Brain microvascular endothelial cell (primary cell): ENCODE data around the gene CRIP3.

ENCODE experiments used
- DNase-seq: peaks from one replicate; pipeline ENCODE4 v3.0.0-alpha.2; 2020
- H3K27ac ChIP-seq: fragments of 250-450 bp; sonication (Bioruptor Pico); 2 replicates; pipeline ENCODE4 v1.5.1; 2020; ENCODE audit warnings: mild to moderate bottlenecking, moderate library complexity
- H3K27me3 ChIP-seq: fragments of 250-450 bp; sonication (Bioruptor Pico); replicated peaks from 2 replicates; pipeline ENCODE4 v1.5.1; 2020; ENCODE audit warnings: mild to moderate bottlenecking
- H3K36me3 ChIP-seq: fragments of 250-450 bp; sonication (Bioruptor Pico); replicated peaks from 2 replicates; pipeline ENCODE4 v1.5.1; 2020; ENCODE audit warnings: mild to moderate bottlenecking
- H3K4me3 ChIP-seq: 2 replicates; pipeline ENCODE4 v1.5.1; 2011; ENCODE audit warnings: low read depth, mild to moderate bottlenecking, control low read depth, low read length, moderate library complexity
- in situ Hi-C: cut with HindIII; loops from 2 replicates; pipeline ENCODE4 v1.10.0; 2017; ENCODE audit warnings: low sequenced_read_pairs, low pct_ligation_motif_present
- TF ChIP-seq, protein P1 (sequence below): IDR thresholded peaks from 2 replicates; pipeline ENCODE4 v1.5.1; 2011; ENCODE audit warnings: low read depth, mild to moderate bottlenecking, moderate library complexity, low read length, control low read depth, inconsistent platforms; ENCODE audit errors: missing control alignments

CRIP3 gene

GRCh38 chr6:43287717-43288679 lies 20.6 kb downstream of the CRIP3 start:
- TF ChIP-seq, protein P1, sequence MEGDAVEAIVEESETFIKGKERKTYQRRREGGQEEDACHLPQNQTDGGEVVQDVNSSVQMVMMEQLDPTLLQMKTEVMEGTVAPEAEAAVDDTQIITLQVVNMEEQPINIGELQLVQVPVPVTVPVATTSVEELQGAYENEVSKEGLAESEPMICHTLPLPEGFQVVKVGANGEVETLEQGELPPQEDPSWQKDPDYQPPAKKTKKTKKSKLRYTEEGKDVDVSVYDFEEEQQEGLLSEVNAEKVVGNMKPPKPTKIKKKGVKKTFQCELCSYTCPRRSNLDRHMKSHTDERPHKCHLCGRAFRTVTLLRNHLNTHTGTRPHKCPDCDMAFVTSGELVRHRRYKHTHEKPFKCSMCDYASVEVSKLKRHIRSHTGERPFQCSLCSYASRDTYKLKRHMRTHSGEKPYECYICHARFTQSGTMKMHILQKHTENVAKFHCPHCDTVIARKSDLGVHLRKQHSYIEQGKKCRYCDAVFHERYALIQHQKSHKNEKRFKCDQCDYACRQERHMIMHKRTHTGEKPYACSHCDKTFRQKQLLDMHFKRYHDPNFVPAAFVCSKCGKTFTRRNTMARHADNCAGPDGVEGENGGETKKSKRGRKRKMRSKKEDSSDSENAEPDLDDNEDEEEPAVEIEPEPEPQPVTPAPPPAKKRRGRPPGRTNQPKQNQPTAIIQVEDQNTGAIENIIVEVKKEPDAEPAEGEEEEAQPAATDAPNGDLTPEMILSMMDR = no peak
- Histone ChIP-seq H3K27me3 (peaks cover 10% of the 10 kb centered on the region), H3K36me3 (no peaks in the 10 kb centered on the region), H3K27ac (no peak overlapping the region), H3K4me3 (no peak overlapping the region)
- DNase-seq = no peak
- in situ Hi-C loops = no loop called here

DNA sequence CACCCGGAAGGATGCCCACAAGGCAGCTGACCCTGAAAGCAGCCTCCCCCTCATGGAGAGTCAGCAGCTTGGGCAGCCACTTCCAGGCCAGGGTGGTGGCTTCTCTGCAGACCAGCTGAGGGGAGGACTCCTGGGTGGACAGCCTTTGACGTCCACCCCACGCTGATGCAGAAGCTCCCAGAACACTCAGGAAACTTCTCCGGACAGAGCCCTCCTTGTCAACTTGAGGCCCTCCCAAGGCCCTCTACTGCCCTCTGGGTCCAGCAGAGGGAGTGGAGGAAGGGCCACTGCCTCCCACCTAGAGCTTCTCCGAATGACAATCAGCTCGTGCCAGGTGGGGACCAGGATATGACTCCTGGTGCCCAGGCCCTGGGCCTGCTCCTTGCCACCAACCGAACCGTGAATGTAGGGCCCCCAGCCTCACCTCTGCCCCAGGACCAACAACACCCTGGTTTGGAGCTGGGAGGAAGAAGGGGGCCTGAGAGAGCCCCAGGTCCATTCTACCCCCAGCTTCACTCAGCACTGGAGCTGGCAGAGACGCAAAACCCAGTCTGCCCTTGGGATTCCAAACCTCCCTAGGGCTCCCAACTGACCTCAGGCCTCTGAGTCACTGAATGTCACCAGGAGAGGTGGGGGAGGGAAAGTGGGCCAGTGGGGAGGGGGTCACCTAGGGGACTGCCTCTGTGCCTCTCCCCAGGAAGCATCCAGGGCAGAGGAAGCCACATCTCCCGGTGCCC lies 21.5 kb downstream of the CRIP3 start:
- Histone ChIP-seq H3K36me3 (no peaks in the 10 kb centered on the region), H3K27me3 (peaks cover 10% of the 10 kb centered on the region), H3K4me3 (no peak overlapping the region), H3K27ac (no peak overlapping the region)
- in situ Hi-C loops = no loop called here
- TF ChIP-seq, protein P1 = peak; percentile 46
- DNase-seq = no peak

DNA sequence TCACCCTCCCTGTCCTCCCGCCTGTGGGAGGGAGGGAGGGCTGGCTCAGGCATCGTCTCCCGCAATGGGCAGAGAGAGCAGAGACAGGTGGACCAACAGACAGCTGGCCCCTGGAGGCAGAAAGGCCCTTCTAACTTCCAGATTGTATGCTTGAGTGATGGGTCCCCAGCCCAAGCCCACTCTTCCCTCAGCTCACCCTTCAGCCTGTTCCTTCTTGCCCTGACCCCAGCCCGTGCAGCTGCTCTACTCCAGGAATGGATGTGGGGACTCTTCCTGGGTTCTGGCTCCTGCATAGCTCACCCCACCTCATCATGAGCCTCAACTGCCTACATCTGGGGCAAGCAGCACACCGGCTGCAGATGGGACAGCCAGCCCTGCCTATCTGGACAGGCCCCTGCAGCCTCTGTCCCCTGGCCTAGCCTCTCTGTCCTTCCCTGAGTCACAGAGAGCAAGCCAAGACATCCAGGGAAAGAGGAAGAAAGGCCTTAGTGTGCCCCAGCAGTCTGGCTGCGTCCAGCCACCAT lies 22.1 kb downstream of the CRIP3 start:
- in situ Hi-C loops = no loop called here
- Histone ChIP-seq H3K4me3 (no peak overlapping the region), H3K27me3 (peaks cover 10% of the 10 kb centered on the region), H3K36me3 (no peaks in the 10 kb centered on the region), H3K27ac (no peak overlapping the region)
- no peak for DNase-seq
- TF ChIP-seq, protein P1 = no peak

- Histone ChIP-seq H3K4me3 (no peak overlapping the region), H3K36me3 (no peaks in the 10 kb centered on the region), H3K27ac (no peak overlapping the region), H3K27me3 (peaks cover 12% of the 10 kb centered on the region)
- DNase-seq = no peak
- TF ChIP-seq, protein P1 = no peak
- in situ Hi-C loops = no loop called here
These were observed 22.8 kb downstream of the CRIP3 start for GRCh38 chr6:43285832-43286231.

DNA sequence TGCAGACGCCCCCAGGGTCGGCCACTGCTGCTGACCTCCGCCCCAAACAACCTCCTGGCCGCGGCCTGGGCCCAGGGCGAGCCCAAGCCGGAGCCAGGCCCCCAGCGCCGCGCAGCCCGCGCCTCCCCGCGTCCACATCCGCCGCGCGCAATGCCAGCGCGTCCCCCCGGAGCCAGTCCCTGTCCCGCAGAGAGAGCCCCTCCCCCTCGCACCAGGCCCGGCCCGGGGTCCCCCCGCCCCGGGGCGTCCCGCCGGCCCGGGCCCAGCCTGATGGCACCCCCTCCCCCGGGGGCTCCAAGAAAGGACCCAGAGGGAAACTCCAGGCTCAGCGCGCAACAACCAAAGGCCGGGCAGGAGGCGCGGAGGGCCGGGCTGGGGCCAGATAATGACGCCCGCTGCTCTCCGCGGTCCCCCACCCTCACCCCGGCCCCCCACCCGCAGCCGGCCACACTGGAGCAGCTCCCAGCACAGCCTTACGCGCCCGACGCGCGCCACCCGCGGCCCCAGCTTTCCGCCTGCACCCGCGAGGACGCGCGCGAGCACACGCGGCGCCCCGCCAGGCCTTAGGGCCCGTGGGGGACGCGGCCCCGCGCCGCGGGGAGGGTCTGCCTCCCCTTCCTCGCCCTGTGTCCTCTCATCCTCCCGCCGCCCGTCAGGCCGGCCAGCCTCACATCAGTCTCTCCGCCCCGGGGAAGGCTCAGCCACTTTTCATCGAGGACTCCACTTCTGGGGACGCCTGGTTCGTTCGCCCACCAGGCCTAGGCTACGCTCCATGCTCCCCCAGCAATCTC lies 23.4 kb downstream of the CRIP3 start:
- TF ChIP-seq, protein P1 = no peak
- H3K4me3 ChIP-seq = no peak overlapping the region
- in situ Hi-C loops = no loop called here
- peaks cover 16% of the 10 kb centered on the region for H3K27me3 ChIP-seq
- no peak for DNase-seq
- H3K27ac ChIP-seq = no peak overlapping the region
- no peaks in the 10 kb centered on the region for H3K36me3 ChIP-seq
